Stimulated activated naive CD8-positive, alpha-beta T cell treated with anti-CD3 and anti-CD28 coated beads, Interleukin-15, Interleukin-2, amounts not matched to agents 100 ng/mL and 50 ng/mL, for 24 hours (primary cell): ENCODE measurements around the gene OR7D4.
A peak's percentile ranks its signal among the peaks of the same experiment; 100 is the strongest.
"Not testable (repeated sequence)": the region's sequence is repeated elsewhere in the genome, so short reads cannot be mapped to it uniquely, and the experiment has no call there.

Experiments
- H3K27ac Mint-ChIP-seq: one replicate; pipeline ENCODE4 v1.8.0; 2021; ENCODE audit warnings: mild to moderate bottlenecking, mixed read lengths
- H3K27me3 Mint-ChIP-seq: one replicate; pipeline ENCODE4 v1.8.0; 2021; ENCODE audit warnings: mixed read lengths
- H3K36me3 Mint-ChIP-seq: one replicate; pipeline ENCODE4 v1.8.0; 2021; ENCODE audit warnings: low read depth, mixed read lengths
- H3K4me1 Mint-ChIP-seq: one replicate; pipeline ENCODE4 v1.8.0; 2021; ENCODE audit warnings: low read depth, mixed read lengths
- H3K4me3 Mint-ChIP-seq: one replicate; pipeline ENCODE4 v1.8.0; 2021; ENCODE audit warnings: mild to moderate bottlenecking, mixed read lengths
- H3K9me3 Mint-ChIP-seq: one replicate; pipeline ENCODE4 v1.8.0; 2021; ENCODE audit warnings: mixed read lengths

OR7D4 gene

DNA sequence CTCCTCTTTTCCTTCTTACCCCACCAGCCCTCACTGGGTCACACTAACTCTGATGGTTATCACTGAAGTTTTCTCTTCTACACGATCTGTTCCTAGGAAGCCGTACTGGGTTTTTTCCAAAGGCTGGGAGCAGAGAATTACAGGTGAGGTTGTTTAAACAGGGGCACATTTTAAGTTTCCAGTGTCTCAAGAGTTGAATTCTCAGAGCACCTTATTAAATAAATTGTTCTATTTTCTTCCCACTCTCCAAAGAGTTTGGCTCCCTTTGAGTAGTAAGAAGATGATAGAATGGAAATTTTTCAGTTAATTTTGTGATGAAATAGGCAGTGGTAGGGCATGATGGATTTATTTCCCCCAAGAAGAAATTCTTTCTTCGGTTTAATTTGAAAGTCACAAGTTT is at the start of gene OR7D4:
OR7D4 (minus strand) TSS at position 101 of the 400 bp plus-strand sequence. CDS start 4,752 bp downstream, outside the sequence.
- Mint-ChIP-seq H3K4me3 (no peak within 1 kb of the TSS), H3K9me3 (peaks cover 10% of the 10 kb centered on the region), H3K27me3 (peaks cover 13% of the 10 kb centered on the region), H3K36me3 (no peaks in the 10 kb centered on the region), H3K27ac (no peak within 1 kb of the TSS), H3K4me1 (no peaks in the 10 kb centered on the region)

DNA sequence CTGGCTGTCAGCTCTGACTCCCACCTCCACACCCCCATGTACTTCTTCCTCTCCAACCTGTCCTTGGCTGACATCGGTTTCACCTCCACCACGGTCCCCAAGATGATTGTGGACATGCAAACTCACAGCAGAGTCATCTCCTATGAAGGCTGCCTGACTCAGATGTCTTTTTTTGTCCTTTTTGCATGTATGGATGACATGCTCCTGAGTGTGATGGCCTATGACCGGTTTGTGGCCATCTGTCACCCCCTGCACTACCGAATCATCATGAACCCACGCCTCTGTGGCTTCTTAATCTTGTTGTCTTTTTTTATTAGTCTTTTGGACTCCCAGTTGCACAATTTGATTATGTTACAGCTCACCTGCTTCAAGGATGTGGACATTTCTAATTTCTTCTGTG is 31.8 kb upstream of the OR7D4 start:
- H3K27ac Mint-ChIP-seq: no peak overlapping the region
- no peaks in the 10 kb centered on the region for H3K4me1 Mint-ChIP-seq
- no peak overlapping the region for H3K4me3 Mint-ChIP-seq
- H3K36me3 Mint-ChIP-seq: no peaks in the 10 kb centered on the region
- peaks cover 7% of the 10 kb centered on the region for H3K9me3 Mint-ChIP-seq
- H3K27me3 Mint-ChIP-seq: peaks cover 23% of the 10 kb centered on the region

- Mint-ChIP-seq H3K4me1 (no peaks in the 10 kb centered on the region), H3K27ac (no peak within 1 kb of the TSS)
Observed at GRCh38 chr19:9250630-9251029, 31.2 kb upstream of the OR7D4 start, which contains the start of gene OR7E24. TSS of gene OR7E24 (plus strand) at chr19:9250930. CDS start at chr19:9251044, 114 bp downstream.

GRCh38 chr19:9205501-9206113 is 13.8 kb downstream of the OR7D4 start:
- no peaks in the 10 kb centered on the region for H3K36me3 Mint-ChIP-seq
- H3K27ac Mint-ChIP-seq: no peak overlapping the region
- H3K9me3 Mint-ChIP-seq: no peaks in the 10 kb centered on the region
- peak overlapping the region; percentile 32 for H3K4me3 Mint-ChIP-seq
- no peaks in the 10 kb centered on the region for H3K4me1 Mint-ChIP-seq
- H3K27me3 Mint-ChIP-seq: peaks cover 3% of the 10 kb centered on the region

More at GRCh38 chr19:9250630-9251029, 31.2 kb upstream of the OR7D4 start, which contains the start of gene OR7E24:
- Mint-ChIP-seq H3K27me3 (peaks cover 23% of the 10 kb centered on the region), H3K36me3 (no peaks in the 10 kb centered on the region), H3K4me3 (no peak within 1 kb of the TSS), H3K9me3 (peaks cover 7% of the 10 kb centered on the region)

- H3K9me3 Mint-ChIP-seq, H3K27ac Mint-ChIP-seq, H3K4me1 Mint-ChIP-seq, H3K36me3 Mint-ChIP-seq, H3K4me3 Mint-ChIP-seq: not testable (repeated sequence)
- H3K27me3 Mint-ChIP-seq: peaks cover 29% of the 10 kb centered on the region
Observed at GRCh38 chr19:9198044-9198443, 21.3 kb downstream of the OR7D4 start.

- no peaks in the 10 kb centered on the region for H3K9me3 Mint-ChIP-seq
- H3K4me1 Mint-ChIP-seq: no peaks in the 10 kb centered on the region
- peaks cover 20% of the 10 kb centered on the region for H3K27me3 Mint-ChIP-seq
- H3K27ac Mint-ChIP-seq: no peak overlapping the region
- H3K4me3 Mint-ChIP-seq: no peak overlapping the region
- no peaks in the 10 kb centered on the region for H3K36me3 Mint-ChIP-seq
Observed at GRCh38 chr19:9189535-9189934, 29.9 kb downstream of the OR7D4 start.

DNA sequence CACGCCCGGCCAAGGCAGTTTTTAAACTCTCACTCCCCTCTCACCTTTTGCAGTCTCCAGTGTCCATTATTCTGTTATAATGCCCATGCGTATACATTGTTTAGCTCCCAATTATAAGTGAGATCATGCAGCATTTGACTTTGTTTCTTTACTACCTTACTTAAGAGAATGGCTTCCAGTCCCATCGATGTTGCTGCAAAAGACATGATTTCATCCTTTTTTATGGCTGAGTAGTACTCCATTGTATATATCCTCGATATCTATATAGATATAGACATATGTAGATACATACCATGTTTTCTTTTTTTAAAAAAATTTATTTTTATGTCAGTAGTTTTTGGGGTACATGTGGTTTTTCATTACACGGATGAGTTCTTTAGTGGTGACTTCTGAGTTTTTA is 32.2 kb downstream of the OR7D4 start:
- Mint-ChIP-seq H3K27me3 (peaks cover 9% of the 10 kb centered on the region), H3K27ac (no peak overlapping the region), H3K9me3 (no peaks in the 10 kb centered on the region), H3K4me3 (no peak overlapping the region), H3K4me1 (no peaks in the 10 kb centered on the region), H3K36me3 (no peaks in the 10 kb centered on the region)

DNA sequence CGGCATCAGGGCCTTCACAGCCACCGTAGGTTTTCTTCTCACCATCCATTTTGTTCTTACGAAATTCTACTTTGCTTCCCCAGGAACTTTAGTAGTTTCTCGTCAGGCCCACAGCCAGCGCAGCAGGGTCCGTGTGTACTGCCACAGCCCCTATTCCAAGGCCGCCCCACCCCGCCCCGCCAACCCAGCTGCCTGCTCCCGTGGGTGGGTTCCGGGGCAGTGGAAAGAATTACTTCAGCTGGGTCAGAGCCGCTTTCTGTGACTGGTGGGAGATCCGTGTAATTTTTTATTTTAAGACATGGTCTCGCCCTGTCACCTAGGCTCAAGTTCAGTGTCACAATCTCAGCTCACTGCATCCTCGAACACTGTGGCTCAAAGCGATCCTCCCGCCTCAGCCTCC is 36.4 kb downstream of the OR7D4 start:
- no peaks in the 10 kb centered on the region for H3K4me1 Mint-ChIP-seq
- H3K9me3 Mint-ChIP-seq: no peaks in the 10 kb centered on the region
- H3K36me3 Mint-ChIP-seq: no peaks in the 10 kb centered on the region
- H3K27ac Mint-ChIP-seq: no peak overlapping the region
- peaks cover 2% of the 10 kb centered on the region for H3K27me3 Mint-ChIP-seq
- no peak overlapping the region for H3K4me3 Mint-ChIP-seq

DNA sequence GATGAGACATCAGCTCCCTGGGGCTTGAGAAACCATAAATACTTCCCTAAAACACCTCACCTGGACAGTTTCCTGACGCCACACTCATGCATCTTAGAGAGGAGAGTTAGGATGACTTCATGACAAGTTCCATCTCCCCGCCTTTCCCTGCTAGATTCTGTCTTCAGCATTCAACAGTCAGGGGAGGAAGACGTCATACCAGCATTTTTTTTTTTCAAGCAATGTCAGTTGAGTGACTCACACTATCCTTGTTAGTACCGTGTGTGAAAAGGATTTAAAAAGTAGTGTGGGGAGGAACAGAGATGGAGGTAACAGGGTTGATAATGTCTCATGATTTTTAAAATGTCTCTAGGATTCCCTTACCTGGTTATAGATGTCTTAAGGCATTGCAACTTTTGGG is 40.5 kb downstream of the OR7D4 start, which contains the start of gene OR7D2:
OR7D2 (plus strand) TSS at position 79 of the 400 bp plus-strand sequence. CDS start 6,803 bp downstream, outside the sequence.
- Mint-ChIP-seq H3K27me3 (peaks cover 4% of the 10 kb centered on the region), H3K4me1 (no peaks in the 10 kb centered on the region), H3K27ac (no peak within 1 kb of the TSS), H3K36me3 (no peaks in the 10 kb centered on the region), H3K4me3 (no peak within 1 kb of the TSS), H3K9me3 (no peaks in the 10 kb centered on the region)

GRCh38 chr19:9175326-9175725 is 44.1 kb downstream of the OR7D4 start:
- Mint-ChIP-seq H3K36me3 (no peaks in the 10 kb centered on the region), H3K27ac (no peak overlapping the region), H3K4me3 (no peak overlapping the region), H3K27me3 (peaks cover 4% of the 10 kb centered on the region), H3K9me3 (no peaks in the 10 kb centered on the region), H3K4me1 (no peaks in the 10 kb centered on the region)

- no peak overlapping the region for H3K4me3 Mint-ChIP-seq
- H3K4me1 Mint-ChIP-seq: no peaks in the 10 kb centered on the region
- no peak overlapping the region for H3K27ac Mint-ChIP-seq
- H3K27me3 Mint-ChIP-seq: no peaks in the 10 kb centered on the region
- H3K9me3 Mint-ChIP-seq: no peaks in the 10 kb centered on the region
- H3K36me3 Mint-ChIP-seq: peaks cover 9% of the 10 kb centered on the region
Observed at GRCh38 chr19:9171393-9171991, 47.9 kb downstream of the OR7D4 start.

DNA sequence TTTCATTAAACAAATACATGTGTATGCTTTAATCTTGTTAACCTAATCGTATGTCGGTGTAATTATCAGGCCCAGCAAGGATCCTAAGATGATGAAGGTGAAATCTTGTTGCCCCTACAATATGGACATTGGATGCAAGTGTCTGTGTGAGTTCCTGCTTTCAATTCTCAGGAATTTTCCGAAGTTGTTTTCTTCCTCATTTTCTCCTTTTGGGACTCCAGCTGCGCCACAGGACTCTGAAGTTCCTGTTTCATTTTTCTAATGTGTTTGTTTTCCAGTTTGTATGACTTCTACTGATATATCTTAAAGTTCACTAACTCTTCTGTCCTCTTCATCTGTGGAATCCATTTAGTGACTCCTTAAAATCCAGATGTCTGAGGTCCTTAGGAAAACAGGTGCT is 52.5 kb downstream of the OR7D4 start:
- Mint-ChIP-seq H3K9me3 (peaks cover 6% of the 10 kb centered on the region), H3K27me3 (no peaks in the 10 kb centered on the region), H3K4me3 (no peak overlapping the region), H3K27ac (no peak overlapping the region), H3K36me3 (peaks cover 52% of the 10 kb centered on the region), H3K4me1 (no peaks in the 10 kb centered on the region)

GRCh38 chr19:9165261-9165660 is 54.1 kb downstream of the OR7D4 start:
- H3K9me3 Mint-ChIP-seq: peaks cover 19% of the 10 kb centered on the region
- H3K4me3 Mint-ChIP-seq: no peak overlapping the region
- H3K27ac Mint-ChIP-seq: no peak overlapping the region
- H3K36me3 Mint-ChIP-seq: peaks cover 68% of the 10 kb centered on the region
- no peaks in the 10 kb centered on the region for H3K27me3 Mint-ChIP-seq
- no peaks in the 10 kb centered on the region for H3K4me1 Mint-ChIP-seq

GRCh38 chr19:9161427-9161826 is 58.0 kb downstream of the OR7D4 start:
- Mint-ChIP-seq H3K9me3 (peaks cover 19% of the 10 kb centered on the region), H3K27ac (no peak overlapping the region), H3K4me3 (no peak overlapping the region), H3K36me3 (peaks cover 97% of the 10 kb centered on the region), H3K27me3 (no peaks in the 10 kb centered on the region), H3K4me1 (no peaks in the 10 kb centered on the region)
